ENCODE measurements around the gene CDH20. TPM values are rescaled to one million over a fixed set of nuclear protein-coding genes. Genes with fewer than 3 reads are reported as not detected.

Gene CDH20
- total RNA-seq, 4 donors from 2014 or later, result 1.4 to 17.7 (median 5.1) TPM; not detected in 1

DNA sequence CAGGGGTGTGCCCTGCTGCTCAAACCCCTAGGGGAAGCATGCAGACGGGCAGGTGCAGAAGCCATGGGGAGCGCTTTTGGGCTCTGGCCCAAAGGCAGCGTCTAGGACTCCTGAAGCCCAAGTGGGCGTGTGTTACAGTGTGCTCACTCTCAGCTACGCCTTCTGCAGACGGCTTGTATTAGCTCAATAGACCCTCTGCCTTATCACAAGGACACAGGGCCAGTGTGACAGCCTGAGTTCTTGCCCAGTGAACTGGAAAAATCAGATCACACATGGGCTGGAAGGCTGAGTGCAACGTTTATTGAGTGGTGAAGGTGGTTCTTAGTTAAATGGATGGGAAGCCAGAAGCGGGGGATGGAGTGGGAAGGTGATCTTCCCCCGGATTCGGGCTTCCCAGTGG lies 210.9 kb downstream of the CDH20 start:
- TF ChIP-seq, protein P1, sequence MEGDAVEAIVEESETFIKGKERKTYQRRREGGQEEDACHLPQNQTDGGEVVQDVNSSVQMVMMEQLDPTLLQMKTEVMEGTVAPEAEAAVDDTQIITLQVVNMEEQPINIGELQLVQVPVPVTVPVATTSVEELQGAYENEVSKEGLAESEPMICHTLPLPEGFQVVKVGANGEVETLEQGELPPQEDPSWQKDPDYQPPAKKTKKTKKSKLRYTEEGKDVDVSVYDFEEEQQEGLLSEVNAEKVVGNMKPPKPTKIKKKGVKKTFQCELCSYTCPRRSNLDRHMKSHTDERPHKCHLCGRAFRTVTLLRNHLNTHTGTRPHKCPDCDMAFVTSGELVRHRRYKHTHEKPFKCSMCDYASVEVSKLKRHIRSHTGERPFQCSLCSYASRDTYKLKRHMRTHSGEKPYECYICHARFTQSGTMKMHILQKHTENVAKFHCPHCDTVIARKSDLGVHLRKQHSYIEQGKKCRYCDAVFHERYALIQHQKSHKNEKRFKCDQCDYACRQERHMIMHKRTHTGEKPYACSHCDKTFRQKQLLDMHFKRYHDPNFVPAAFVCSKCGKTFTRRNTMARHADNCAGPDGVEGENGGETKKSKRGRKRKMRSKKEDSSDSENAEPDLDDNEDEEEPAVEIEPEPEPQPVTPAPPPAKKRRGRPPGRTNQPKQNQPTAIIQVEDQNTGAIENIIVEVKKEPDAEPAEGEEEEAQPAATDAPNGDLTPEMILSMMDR (IDR thresholded peaks at IDR 0.05; ENCODE audit: low read depth), result no peak

DNA sequence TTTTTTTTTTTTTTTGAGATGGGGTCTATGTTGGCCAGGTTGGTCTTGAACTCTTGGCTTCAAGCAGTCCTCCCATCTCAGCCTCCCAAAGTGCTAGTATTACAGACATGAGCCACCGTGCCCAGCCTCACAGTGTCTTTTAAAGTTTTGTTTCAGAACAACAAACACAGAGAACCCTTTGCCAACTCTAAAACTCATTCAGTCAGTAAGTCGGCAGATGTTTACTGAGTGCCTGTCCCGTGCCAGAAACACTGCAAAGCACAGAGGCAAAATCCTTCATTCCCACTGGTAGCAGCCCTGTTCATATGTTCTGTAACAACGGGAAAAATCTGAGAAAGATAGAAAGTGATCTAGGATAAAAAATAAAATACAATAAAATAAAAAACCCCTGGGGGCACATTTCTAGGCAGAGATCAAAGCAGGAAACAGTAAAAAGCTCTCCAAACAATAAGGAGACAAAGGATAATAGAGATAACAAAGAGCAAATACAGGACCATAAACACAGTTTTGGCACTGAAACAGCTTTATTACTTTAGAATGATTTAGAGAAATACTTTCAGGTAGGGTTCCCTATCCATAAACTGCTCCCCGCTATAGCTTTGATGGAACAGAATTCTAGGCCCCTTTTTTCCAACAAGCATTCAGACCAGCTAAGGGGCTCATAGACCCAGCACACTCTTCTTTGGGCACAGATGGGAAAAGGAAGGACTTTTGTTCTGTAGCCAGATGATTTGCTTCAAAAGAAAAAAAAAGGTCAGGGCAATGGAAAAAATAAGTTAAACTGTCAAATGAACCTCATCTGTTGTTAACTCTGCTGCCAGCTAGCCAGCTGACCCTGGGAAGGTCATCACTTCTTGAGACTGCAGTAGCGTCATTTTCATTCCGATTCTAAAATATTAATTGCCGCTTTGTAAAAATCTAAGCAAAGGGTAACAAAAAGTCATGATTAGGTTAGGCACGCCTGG lies 212.3 kb downstream of the CDH20 start:
- TF ChIP-seq, protein P1 (IDR thresholded peaks at IDR 0.05; ENCODE audit: low read depth), result no peak

DNA sequence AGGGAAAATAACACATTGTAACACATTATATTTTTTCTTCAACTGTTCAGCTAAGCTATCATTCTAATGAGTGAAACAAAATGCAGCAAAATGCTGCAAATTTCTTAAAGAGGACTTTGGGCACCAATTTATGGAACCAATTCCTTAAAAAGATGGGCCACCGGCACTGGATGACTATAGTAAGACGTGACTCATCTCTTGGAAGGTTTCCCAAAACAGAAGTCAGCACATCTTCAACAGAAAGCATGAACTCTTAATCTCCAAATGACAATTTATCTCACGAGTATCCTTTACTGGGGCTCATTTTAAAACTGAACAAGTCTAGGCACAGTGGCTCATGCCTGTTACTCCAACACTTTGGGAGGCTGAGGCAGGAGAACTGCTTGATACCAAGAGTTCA lies 213.4 kb downstream of the CDH20 start:
- TF ChIP-seq, protein P1 (IDR thresholded peaks at IDR 0.05; ENCODE audit: low read depth), result no peak

DNA sequence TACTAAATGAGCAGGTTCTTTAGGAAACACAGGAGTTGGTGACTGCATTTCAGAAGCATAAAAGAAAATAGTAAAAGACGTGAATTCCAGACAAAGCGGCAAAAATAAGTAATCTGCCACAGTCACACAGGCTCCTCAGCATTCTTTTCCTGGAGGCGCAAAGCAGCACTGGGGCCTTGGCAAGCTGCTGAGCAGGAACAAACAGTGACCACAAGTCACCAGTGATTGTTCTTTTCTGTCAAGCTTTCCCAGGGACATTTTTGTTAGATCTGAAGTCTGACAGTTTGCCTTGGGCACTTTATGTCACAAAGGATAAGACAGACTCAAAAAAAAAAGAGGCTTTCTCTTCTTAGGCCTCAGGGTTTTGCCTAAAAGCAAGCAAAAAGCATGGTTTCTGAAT lies 216.2 kb downstream of the CDH20 start:
- TF ChIP-seq, protein P1 (IDR thresholded peaks at IDR 0.05; ENCODE audit: low read depth), result no peak

DNA sequence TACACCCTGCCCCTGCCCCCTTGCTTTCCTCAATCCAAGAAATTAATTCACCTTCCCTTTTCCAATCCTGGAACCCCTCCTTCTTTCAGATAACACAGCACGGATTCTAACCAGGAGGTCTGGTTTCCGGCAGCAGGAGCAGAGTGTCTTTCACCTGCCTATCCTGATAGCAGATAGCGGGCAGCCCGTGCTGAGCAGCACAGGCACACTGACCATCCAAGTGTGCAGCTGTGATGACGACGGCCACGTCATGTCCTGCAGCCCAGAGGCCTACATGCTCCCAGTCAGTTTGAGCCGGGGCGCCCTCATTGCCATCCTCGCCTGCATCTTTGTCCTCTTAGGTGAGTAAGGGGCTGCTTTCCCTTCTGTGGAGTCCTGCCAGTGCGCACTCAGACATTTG lies 216.7 kb downstream of the CDH20 start:
- TF ChIP-seq, protein P1 (IDR thresholded peaks at IDR 0.05; ENCODE audit: low read depth), result no peak

DNA sequence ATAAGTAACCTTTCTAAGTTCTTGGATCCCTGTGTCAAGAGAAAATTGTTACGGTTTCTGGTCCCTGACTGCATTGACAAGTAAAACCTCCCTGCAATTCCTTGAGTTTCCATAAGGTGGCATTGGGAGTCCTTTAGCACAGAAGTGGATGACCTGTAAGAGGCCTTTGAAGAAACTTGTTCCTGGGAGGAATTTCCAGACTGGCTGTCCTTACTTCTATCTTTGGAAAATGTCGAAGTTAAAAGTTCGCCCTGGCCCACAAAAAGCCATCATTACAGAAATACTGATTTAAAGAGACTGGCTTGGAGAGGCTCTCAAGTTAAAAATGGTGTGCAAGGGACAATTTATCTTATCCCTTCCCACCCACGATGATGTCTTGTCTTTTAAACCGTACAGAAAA lies 218.4 kb downstream of the CDH20 start:
- TF ChIP-seq, protein P1 (IDR thresholded peaks at IDR 0.05; ENCODE audit: low read depth), result no peak

DNA sequence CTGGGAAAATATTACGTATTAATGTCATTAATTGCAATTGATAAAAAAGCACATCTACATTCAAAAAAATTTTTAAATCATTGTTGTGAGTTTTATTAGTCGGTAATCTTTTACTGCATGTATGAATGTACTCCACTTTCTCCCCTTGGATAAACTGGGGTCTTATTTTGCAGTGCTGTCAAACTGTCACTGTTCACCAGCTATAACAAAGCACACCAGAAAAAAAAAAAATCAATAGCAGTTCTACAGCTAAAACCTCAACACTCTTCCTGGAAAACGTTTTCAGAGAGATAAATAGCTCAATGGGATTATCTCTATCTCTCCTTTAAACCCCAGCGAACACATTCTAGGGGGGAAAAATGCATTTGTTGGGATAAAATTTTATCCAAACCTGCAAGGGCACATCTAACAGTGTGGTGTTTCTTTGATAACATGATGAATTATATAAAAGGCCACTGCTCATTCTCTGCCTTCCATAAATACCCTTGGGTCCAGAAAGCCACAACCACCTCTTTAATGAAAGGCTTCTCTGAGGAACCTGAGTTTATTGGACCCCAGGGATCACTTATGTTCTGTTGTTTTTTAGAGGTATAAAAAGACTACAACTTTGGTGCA lies 219.9 kb downstream of the CDH20 start:
- TF ChIP-seq, protein P1 (IDR thresholded peaks at IDR 0.05; ENCODE audit: low read depth), result no peak

All from subcutaneous adipose tissue (tissue), 4 donors.